GM18909 (cell line): ENCODE data around the gene NECTIN1.

ENCODE experiments used
- ATAC-seq: cut with Tn5 transposase; IDR thresholded peaks from one replicate; pipeline ENCODE4 v1.9.1; 2021; ENCODE audit warnings: mild to moderate bottlenecking; ENCODE audit not compliant: unreplicated experiment, poor library complexity

Gene NECTIN1

DNA sequence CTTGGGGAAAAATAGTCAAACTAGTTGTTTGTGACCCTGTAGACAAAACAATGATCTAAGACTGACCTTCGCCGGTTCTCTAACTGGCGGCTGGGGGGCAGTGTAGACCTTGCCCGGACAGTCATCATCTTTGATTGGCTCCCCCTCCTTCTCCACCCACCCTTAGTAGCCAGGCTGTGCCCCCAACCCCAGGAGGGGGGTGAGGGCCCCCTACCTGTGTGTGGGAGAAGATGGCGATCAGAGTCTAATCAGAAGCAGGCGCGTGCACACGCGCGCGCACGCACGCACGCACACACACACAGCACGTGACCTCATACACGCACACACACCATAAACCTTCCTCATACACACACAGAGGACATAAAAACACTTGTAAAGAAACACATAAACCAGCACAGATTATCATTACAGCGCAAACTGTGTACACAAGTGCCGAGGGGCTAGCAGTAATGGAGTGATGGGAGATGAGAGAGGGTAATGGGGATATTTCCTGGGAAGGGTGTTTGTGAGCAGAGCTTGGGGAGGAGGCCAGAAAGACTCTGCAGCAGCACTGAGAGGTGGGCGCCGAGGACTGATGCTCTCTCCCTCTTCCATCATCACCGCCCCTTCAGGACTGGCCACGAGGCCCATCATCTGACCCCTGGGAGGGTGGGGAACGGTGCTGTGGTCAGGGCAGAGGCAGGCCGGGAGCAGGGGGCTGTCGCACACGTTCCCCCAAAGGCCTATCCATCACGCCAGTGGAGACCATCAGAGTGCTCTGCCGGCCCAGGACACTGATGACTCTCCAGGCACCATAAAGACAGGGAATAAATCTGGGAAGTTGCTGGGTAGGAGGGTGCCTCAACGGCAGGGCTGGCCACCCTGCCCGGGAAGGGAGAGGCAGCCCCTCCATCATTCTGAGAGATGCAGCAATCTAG is 12.2 kb downstream of the NECTIN1 start:
- no peak for ATAC-seq

DNA sequence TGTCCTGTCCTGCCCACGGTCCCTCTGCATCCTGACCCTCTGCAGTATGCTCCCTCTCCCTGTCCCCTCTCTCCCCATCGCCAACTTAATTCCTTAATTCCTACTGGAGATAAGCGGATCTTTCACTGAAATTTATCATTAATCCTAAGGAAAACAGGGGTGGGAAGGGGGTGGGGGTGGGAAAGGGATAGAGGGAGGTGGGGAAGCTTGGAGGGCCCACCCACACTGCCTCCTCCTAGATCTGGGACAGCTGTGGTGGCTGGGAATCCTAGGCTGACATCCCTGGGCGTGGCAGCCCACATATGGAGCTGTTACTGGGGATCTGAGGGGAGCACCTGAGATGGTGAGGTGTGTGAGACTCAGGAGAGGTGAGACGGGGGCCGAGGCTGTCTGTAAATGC is 14.4 kb downstream of the NECTIN1 start:
- ATAC-seq: no peak

DNA sequence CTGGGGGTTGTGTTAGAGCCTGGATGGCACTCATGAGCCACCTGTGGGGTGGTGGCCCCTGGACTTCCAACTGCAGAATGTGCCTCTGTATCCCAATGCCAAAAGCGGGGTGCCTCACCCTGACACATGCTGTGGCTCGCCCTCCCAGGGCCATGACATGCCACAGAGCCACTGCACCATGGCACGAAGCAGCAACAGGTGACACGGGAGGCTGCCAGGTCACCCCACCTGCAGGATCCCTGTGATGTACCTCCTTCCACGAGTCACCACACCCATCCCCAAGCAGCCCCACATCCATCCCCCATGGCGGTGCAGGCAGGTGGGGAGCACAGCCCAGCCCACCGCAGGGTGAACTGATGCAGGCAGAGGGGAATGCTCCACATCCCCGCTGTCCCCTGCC is 14.8 kb downstream of the NECTIN1 start:
- no peak for ATAC-seq

DNA sequence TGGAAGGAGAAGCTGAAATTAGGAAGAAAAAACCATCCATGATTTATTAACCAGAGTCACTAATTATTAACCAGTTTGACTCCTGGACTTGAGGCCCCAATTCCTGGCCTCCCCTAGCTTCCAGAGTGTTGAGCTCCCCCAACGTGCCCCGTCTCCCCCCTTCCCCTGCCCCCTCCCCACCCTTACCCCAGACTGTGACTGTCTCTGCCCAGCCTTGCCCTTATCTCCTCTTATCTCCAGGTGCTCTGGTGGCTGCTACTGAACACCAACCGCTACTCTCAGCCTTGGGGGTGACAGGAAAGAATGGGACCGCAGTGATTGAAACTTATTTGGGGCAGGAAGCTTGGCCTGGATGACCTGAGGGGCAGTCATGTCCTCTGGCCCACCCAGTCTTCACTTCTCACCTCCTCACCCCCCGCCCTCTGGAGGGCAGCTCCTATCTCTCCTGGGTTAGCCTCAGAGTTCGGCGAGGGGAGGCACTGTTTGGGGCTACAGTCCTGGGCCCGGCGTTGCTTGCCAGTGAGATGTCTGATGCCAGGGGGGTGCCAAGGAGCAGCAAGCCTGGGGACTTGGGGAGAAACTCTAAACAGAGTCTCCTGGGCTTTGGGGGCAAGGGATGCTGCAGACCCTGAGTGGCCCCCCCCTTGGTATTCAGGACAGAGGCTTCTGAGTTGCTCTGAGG is 15.5 kb downstream of the NECTIN1 start:
- no peak for ATAC-seq

DNA sequence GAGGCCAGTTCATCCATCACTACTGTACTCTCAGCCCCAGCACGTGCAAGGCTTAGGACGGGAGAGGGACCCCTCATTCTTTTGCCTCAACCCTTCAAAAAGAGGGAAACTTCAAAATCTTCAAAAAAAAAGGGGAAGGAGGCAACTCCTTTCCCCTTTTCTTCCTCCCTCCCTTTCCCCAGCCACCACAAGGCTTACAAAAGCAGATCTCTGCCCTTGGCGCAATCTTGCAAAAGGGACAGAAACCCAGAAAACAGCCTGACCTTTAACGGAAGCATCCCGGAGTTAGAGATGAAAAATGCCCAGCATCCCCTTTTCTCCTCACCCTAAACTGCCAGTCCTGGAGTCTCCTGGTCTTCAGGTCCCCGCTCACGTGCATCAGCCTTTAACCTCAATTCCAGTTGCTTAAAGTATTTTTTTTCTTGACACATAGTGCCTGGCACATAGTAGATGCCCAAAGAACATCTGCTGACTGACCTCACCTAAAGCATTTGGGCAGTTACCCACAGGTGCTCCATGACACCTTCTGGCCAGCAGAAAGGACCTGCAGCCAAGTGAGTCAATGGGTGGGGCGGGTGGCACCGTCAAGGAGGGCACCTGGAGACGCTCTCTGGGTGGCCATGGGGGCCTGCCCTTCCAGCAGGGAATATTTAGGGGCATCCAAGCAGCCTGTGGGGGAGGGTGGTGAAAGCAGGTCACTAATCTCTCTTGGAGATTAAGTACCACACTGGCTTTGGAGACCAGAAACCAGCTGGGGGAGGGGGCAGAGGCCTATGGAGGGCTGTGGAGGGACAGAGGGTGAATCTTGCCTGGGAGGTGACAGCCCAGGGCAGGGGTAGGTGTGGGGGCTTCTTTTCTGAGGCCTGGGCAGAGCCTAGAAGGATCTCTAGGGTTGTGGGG is 16.3 kb downstream of the NECTIN1 start:
- no peak for ATAC-seq

DNA sequence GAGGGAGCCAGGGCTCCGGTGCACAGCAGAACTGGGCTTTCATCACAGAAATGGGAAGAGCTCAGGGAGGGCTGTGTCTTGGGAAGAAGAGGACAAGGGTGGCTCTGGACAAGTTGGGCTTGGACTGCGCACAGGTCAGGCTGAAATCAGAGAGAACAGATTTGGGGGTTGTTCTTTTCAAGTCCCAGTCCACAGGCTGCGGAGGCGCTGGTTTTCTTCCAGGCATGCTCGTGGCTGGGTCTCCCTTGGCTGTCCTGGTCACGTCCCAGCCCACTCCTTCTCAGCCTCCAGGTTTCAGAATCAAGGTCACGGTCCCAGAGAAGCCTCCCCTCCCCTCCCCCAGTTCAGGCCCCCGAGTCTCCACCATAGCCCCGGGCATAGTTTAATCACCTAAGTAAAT is 17.0 kb downstream of the NECTIN1 start:
- no peak for ATAC-seq

DNA sequence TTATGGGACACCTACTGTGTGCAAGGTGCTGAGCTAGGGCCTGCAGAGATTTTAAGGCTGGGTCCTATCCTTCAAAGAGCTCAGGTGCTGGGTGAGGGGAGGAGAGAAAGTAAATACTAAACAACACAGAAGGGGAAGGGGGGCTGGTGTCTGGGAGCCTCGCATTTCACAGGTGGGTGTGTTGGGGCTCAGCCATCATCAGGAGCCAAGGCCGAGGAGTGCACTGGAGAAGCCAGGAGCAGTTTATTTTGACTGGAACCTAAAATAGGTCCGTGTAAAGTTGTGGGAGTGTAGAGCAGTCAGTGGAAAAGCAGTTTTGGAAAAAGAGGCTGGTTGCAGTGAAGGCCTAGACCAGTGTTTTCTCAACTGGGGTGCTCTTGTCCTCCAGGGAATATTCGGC is 17.5 kb downstream of the NECTIN1 start:
- ATAC-seq: no peak

DNA sequence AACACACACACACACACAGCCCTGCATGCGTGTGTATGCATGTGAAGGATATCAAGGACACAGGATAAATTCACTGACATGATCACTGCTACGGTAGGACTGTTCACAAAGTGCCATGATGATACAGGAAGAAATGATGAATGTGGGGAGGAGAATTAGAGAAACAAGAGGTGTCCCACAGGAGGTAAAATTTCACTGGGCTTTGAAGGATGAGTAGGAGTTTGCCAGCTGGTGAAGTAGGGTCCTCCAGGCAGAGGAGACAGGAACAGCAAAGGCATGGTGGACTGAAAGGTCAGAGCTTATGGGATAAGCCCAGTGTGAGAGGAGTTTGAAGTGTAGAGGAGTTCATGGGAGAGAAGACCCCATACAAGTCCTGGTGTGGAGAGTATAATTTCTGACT is 18.6 kb downstream of the NECTIN1 start:
- ATAC-seq: no peak

DNA sequence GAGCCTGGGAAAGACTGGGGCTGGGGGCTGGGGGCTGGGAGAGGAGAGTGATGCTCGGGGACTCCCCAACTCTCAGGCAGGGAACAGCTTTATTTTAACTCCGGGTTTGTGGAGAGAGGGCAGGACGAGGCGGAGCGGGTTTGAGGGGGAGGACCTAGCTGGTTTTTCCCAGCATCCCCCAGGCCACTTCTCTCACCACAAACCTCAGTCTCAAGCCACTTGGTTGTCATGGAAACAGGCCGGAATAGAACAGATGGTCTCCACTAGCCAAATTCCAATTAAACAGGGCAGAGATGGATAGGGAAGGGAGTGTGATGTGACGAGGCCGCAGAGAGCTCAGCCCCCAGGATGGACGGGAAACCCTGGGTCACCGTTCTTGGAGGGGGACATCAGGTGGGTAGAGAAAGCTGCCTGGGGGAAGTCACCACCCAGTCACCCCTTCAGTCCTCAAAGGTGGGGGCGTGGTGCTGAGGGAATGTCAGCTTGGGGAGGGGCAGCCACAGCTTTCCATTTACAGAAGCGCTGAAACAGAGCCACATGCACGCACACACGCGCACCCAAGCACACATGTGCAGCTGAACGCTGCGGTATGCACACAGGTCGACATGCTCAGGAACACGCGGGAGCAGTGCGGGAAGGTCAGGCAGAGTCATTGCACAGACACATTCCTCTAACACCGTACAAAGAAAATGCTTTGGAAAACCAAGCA is 19.2 kb downstream of the NECTIN1 start:
- ATAC-seq: no peak

DNA sequence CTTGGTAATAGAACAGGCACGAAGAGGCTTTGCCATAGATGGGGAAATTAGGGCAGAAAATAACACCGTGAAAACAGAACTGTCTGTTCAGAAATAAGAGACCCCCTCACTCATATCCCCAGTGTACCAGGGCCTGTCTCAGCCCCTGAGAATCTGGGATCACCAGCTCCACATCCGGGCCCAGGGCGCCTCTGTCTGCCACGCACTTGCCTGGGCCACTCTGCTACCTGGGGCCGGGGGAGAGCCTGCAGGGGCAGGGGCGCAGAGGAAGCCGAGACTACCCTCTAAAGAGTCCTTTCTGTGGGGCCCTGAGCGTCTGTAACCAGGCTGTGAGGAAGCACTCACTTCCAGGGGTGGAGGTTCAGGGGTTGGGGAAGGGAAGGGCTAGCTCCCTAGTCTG is 19.8 kb downstream of the NECTIN1 start:
- no peak for ATAC-seq

DNA sequence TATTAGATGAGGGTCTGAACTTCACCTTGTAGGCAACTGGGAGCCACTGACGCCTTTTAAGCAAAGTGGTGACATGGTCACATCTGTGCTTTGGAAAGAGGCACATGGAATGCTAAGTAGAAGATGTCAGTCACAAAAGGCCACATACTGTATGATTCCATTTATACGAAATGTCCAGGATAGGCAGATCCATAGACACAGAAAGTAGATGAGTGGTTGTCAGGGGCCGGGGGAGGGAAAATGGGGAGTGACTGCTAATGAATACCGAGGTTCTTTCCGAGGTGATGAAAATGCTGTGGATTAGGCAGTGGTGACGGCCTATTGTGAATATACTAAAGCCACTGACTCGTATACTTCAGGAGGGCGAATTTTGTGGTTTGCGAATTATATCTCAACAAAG is 20.6 kb downstream of the NECTIN1 start:
- ATAC-seq: no peak

DNA sequence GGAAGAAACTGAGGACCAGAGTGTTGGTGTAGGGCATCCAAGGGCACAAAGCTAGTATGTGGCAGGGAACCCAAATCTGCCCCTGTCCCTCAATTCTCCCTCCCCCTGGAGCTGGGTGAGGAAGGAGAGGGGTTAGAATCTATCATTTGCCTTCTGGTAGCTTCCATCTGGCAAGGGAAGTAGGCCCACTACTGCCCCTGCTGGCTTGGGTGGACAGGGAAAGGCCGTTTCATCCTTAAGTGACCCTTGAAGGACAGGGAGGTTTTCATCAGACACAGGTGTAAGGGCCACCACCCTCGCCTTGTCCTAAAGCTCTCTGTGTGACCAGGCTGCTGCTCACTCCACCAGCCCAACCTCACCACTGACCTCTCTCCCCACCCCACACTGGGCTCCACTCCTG is 22.1 kb downstream of the NECTIN1 start:
- ATAC-seq: no peak

DNA sequence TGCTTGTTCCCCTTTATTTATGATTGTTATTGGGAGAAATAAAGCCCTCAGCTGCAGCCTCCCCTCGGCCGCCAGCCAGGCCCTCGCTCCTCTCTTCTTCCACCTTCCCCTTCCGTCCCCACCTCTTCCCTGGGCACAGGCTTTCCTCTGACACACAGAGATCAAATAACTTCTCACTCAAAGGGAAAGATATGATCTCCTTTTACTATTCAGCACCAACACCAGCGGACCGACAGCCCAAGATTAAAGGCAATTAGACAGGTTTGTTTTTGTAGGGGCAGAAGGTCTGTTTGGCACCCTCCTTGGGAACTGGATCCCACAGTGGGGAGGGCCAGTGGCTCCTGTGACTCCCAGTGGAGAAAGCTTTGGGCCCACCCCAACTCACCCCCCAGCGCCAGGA is 23.0 kb downstream of the NECTIN1 start:
- ATAC-seq: no peak

DNA sequence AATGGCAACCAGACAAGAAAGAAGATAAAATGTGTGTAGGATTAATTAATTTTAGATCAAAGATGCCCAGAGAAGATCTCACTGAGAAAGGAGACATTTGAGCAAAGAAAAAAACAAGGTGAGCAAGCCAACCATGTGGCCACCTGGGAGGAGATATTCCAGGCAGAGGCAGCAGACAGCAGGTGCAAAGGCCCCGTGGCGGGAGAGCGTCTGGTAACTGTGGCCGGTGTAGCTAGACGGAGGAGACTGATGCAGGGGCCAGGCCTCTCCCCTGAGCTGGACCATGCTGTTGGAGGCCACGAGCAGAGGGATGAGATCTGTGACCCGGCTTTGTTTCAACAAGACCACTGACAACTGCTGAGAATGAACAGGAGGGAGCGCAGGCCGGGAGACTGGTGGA is 23.6 kb downstream of the NECTIN1 start:
- ATAC-seq: no peak

DNA sequence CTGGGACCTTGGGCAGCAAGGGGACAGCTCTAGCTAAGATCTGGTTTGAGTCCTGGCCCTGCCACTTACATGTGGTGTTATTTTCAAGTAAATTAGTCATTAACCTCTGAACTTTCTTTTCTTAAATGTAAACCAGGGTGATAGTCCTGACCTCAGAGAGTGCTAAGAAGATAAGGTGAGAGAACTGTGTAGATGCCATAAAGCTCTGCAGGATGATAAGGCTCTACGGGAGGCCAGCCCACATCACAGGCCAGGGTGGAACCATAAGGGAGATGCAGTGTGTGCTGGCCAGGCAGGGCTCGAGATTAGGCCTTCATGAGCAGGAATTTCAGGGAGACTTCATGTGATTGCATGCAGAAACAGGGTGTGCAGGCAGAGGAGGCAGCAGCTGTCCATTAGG is 24.2 kb downstream of the NECTIN1 start:
- no peak for ATAC-seq

DNA sequence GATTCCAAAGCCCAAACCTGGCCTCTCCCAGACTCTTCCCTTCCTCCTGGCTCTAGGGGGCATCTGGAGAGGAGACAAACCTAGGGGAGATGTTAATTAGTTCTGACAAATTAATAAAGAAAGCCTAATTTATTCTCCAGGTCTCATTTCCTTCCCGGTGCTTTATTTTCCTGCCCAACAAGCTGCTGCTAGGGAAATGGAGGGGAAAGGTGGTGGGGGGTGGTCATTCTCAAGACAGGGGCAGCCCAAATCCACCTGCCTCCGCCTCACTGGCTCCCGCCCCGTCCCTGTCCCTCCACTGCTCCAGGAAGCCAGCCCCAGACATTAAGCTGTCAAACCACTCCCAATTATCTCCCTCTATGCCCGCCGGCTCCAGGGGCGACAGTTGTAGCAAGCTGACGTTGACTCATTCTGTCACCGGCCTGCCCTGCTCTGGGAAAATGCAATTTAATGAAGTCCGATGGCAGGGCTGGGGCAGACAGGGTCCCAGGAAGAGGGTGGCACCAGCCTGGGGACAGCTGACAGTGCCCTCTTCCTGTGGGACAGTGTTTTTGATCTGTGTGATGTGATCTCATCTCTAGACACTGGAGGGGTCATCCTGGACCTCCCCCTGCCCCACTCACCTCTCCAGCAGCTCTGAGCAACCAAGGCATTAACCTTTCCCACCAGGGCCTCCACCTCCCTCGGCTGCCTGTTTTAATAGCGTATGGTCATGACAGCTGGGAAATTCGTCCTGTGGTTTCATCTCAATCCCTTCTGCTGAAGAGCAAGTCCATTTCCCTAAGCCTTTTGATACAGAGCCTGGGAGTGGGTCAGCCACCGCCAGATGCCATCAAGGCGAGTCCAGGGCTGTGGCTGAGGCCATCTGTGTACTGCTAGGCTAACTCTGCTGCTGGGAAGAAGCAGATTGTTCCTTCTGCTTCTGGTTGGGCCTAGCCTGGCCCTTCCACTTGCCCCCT is 27.1 kb downstream of the NECTIN1 start:
- no peak for ATAC-seq

DNA sequence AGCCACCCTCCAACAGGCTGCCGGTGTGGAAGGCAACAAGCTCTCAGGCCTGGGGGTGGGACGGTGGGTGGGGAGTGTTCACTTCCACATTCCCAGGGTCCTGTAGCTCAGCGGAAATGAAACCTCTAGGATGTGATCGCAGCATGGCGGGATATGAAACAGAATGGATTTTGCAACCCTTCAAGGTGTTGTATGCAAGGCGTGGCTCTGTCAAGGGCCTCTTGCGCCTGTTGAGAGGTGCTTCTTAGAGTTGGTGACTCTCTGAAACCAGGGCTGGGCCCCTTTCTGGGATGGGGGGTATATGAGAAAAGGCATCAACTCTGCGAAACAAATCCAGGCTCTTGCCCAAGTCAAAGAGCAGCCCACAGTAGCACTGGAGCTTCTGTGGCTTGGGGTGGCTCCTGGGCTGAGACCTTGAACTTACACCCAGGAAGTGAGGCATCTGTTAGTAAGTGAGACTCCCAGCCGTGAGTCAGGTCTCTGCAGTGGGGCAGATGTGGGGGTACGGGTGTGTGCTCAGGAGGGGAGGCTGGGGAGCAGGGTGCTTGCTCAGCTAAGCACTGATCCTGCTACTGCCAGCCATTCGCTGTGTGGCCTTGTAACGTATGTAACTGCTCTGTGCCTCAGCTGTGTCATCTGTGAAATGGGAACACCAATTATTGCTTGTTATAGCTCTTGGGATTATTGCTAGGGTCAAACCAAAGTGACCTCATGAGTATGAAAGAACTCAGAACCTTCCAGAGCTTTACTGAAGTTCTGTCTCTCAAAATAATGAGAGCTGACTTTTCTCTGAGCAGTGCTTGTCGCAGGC is 28.3 kb downstream of the NECTIN1 start:
- ATAC-seq: no peak

DNA sequence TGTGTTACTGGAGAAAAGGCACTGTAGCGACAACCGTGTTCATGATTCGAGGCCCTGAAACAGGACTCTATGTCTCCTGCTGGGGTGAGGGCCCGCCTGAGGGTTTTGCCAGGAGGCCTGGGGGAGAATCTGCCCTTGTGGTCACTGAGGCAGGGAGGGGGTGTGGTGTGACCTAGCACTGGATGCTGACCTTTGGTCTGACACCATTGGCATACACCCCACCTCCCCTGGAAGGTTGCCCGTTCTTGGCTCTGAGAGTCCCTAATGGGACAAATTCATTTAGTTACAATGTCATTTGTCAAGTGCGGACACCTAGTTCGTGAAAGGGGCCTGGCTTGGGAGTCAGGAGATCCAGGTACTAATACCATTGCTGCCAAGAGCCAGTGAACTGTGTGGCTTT is 29.0 kb downstream of the NECTIN1 start:
- no peak for ATAC-seq
